Activated B cell treated with CpG ODN at 0.5 μM for 24 hours (primary cell): ENCODE results near the gene KATNB1. TPM values are rescaled to one million over a fixed set of nuclear protein-coding genes. Genes with fewer than 3 reads are reported as not detected.

ENCODE experiments used
- ATAC-seq: fragments of 200-7000 bp; cut with Tn5 transposase; one replicate; pipeline ENCODE4 v1.10.0; 2021; ENCODE audit warnings: low read depth, mild to moderate bottlenecking, moderate library complexity
- CTCF ChIA-PET: fragments of 350-600 bp; sonication (Branson Sonifier 250); formaldehyde crosslinking; loops from one replicate; lab custom pipeline; 2021; ENCODE audit warnings: antibody characterized with exemption; lab: Charles Lee
- POLR2A ChIA-PET: fragments of 350-600 bp; sonication (Branson Sonifier 250); formaldehyde crosslinking; loops from one replicate; lab custom pipeline; 2021; ENCODE audit warnings: antibody characterized with exemption; lab: Charles Lee
- DNase-seq: peaks from one replicate; pipeline ENCODE4 v3.0.0; 2022
- H3K27ac Mint-ChIP-seq: one replicate; pipeline ENCODE4 v1.8.0; 2020; ENCODE audit warnings: mixed read lengths
- H3K27me3 Mint-ChIP-seq: one replicate; pipeline ENCODE4 v1.8.0; 2021; ENCODE audit warnings: mixed read lengths
- H3K36me3 Mint-ChIP-seq: one replicate; pipeline ENCODE4 v1.8.0; 2021; ENCODE audit warnings: low read depth, mixed read lengths
- H3K4me1 Mint-ChIP-seq: one replicate; pipeline ENCODE4 v1.8.0; 2021; ENCODE audit warnings: mixed read lengths
- H3K4me3 Mint-ChIP-seq: one replicate; pipeline ENCODE4 v1.8.0; 2020; ENCODE audit warnings: mild to moderate bottlenecking, mixed read lengths
- H3K9me3 Mint-ChIP-seq: one replicate; pipeline ENCODE4 v1.8.0; 2020; ENCODE audit warnings: mixed read lengths
- intact Hi-C: fragments of 100-400 bp; cut with micrococcal nuclease; formaldehyde crosslinking; loops from one replicate; pipeline ENCODE4 v1.15.1; 2024
- total RNA-seq: library from RNA; stranded (reverse); gene quantifications from 2 replicates; pipeline ENCODE4 v1.2.3, GENCODE V29; 2022
- TF ChIP-seq, protein P1 (sequence below): fragments of 200-600 bp; IDR thresholded peaks from one replicate; pipeline ENCODE4 v1.8.0; 2022; ENCODE audit warnings: antibody characterized with exemption, mild to moderate bottlenecking

The KATNB1 gene
- total RNA-seq, 1 donor from 2014 or later: 16.8 TPM

DNA sequence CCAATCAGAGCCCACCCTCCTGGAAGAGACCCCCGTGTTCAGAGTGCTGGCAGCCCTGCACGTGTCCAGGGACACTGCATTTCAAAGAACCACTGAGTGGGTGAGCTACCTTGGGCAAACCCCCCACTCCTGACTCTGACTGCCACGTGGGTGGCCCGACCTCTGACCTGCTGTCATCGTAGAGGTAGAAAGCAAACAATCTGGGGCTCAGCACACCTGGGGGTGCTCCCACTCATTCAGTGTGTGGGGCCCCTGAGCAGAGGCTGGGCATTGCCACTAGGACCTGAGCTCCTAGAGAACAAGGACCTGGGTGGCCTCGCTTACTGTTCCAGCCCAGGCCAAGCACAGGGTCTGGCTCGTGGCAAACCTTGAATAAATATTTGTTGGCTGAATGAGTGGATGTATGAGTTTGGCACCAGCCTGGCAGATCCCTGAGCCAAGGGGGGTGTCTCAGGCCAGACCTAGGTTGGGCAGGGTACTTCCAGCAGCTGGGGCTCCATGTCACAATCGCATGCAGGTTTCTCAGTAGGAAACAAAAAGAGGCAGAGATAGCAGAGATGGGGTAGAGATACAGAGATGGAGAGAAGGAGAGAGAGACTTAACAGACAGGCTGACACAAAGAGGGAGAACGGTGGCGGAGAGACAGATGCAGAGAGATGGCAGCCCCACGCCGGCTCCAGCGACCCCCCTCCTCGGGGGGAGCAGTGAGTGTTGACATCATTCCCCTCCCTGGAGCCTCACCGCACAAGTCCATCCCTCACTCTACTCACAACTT is 46.4 kb upstream of the KATNB1 start:
- DNase-seq (no peak), ATAC-seq (no peak)
- Mint-ChIP-seq H3K4me3 (peak overlapping the region; percentile 47), H3K27me3 (no peaks in the 10 kb centered on the region), H3K4me1 (peaks cover 22% of the 10 kb centered on the region), H3K27ac (peak overlapping the region; percentile 82), H3K36me3 (no peaks in the 10 kb centered on the region), H3K9me3 (no peaks in the 10 kb centered on the region)
- ChIA-PET POLR2A (interaction anchor here (1.8 kb wide), 1 partner anchor 46 kb away, joined by 12 read pairs; the partner anchor contains the start of gene KATNB1), CTCF (no interaction called here)
- intact Hi-C loops: no loop called here
- TF ChIP-seq, protein P1, sequence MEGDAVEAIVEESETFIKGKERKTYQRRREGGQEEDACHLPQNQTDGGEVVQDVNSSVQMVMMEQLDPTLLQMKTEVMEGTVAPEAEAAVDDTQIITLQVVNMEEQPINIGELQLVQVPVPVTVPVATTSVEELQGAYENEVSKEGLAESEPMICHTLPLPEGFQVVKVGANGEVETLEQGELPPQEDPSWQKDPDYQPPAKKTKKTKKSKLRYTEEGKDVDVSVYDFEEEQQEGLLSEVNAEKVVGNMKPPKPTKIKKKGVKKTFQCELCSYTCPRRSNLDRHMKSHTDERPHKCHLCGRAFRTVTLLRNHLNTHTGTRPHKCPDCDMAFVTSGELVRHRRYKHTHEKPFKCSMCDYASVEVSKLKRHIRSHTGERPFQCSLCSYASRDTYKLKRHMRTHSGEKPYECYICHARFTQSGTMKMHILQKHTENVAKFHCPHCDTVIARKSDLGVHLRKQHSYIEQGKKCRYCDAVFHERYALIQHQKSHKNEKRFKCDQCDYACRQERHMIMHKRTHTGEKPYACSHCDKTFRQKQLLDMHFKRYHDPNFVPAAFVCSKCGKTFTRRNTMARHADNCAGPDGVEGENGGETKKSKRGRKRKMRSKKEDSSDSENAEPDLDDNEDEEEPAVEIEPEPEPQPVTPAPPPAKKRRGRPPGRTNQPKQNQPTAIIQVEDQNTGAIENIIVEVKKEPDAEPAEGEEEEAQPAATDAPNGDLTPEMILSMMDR: no peak

DNA sequence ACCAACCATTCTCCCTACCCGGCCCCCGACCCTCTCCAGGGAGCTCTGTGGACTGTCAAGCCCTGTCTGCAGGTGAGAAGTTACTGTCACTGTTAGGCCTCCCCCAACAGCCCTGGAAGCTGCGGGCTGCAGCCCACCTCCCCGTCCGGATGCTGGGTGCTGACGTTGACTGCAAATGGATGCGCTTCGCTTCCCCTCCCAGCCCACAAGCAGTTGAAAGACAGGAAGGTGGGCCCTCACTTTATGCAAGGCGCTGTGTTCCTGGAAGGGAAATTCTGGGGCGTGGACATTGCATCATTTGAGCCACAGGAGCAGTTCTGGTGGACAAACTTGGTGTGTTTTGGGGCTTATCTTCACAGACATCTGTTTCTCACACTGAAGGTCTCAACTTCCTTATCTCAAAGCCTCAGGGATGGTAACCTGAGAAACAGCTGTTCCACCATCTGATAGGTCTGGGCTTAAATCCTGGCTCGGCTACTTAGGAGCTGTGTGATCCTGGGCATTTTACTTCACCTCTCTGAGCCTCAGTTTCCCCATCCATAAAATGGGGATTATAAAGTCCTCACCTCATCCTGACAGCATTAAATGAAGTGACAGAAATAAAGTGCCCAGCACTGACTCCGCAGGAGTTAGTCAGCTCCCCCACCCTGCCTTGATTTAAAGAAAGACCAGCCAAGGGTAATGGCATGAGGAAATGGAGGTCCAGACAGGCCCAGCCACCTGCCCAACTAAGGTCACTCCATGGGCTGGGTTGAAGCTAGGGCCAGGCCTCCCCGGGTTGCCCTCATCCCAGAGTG is 45.6 kb upstream of the KATNB1 start:
- DNase-seq (peak; percentile 45), ATAC-seq (peak; percentile 74)
- ChIA-PET POLR2A (interaction anchor here (0.6 to 1.8 kb wide), 4 partner anchors 20 to 937 kb away, joined by 4 to 14 read pairs (median 9); partner anchors contain the start of gene KATNB1), CTCF (no interaction called here)
- TF ChIP-seq, protein P1: no peak
- Mint-ChIP-seq H3K4me1 (peaks cover 28% of the 10 kb centered on the region), H3K27me3 (no peaks in the 10 kb centered on the region), H3K36me3 (no peaks in the 10 kb centered on the region), H3K4me3 (peak overlapping the region; percentile 36), H3K27ac (peak overlapping the region; percentile 82), H3K9me3 (no peaks in the 10 kb centered on the region)
- intact Hi-C loops: loop anchor here (1.0 kb wide), 1 partner anchor 45 kb away; the partner anchor contains the start of gene KATNB1

DNA sequence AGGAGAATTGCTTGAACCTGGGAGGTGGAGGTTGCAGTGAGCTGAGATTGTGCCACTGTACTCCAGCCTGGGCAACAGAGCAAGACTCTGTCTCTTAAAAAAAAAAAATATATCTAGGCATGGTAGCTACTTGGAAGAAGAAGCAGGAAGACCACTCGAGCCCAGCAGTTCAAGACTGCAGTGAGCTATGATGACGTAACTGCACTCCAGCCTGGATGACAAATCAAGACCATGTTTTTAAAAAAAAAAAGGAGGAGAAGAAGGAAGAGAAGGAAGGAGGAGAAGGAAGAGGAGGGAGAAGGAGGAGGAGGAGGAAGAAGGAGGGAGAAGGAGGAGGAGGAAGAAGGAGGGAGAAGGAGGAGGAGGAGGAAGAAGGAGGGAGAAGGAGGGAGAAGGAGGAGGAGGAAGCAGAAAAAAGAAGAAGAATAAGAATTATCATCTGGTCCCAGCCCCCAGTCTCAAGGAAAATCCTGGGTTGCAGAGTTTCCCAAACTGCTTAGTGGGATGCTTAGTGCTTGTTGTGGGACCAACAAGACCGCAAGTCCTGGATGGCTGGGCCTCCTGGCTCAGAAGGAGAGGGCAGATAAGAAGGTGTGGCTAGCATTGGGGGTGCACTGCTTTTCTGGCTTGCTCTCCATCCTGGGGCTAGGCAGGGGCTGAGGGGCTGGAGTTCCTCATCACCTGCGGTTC is 44.6 kb upstream of the KATNB1 start:
- no peaks in the 10 kb centered on the region for H3K27me3 Mint-ChIP-seq
- peaks cover 33% of the 10 kb centered on the region for H3K4me1 Mint-ChIP-seq
- CTCF ChIA-PET: no interaction called here
- DNase-seq (no peak), ATAC-seq (no peak)
- POLR2A ChIA-PET: interaction anchor here (0.7 to 1.8 kb wide), 3 partner anchors 21 to 873 kb away, joined by 5 to 14 read pairs (median 12); partner anchors contain the start of gene KATNB1
- H3K4me3 Mint-ChIP-seq: no peak overlapping the region
- H3K36me3 Mint-ChIP-seq: no peaks in the 10 kb centered on the region
- H3K27ac Mint-ChIP-seq: peak overlapping the region; percentile 82
- TF ChIP-seq, protein P1: no peak
- intact Hi-C loops: loop anchor here (1.0 kb wide), 1 partner anchor 44 kb away; the partner anchor contains the start of gene KATNB1
- no peaks in the 10 kb centered on the region for H3K9me3 Mint-ChIP-seq

GRCh38 chr16:57692636-57693035 is 42.9 kb upstream of the KATNB1 start:
- intact Hi-C loops: no loop called here
- no peaks in the 10 kb centered on the region for H3K27me3 Mint-ChIP-seq
- no peaks in the 10 kb centered on the region for H3K9me3 Mint-ChIP-seq
- TF ChIP-seq, protein P1: no peak
- DNase-seq (no peak), ATAC-seq (no peak)
- POLR2A ChIA-PET: no interaction called here
- H3K4me1 Mint-ChIP-seq: peaks cover 33% of the 10 kb centered on the region
- no peak overlapping the region for H3K4me3 Mint-ChIP-seq
- H3K27ac Mint-ChIP-seq: no peak overlapping the region
- no peaks in the 10 kb centered on the region for H3K36me3 Mint-ChIP-seq
- CTCF ChIA-PET: no interaction called here
